HG02678 (cell line): ENCODE measurements around the gene RPS6KA5.
"Not testable (repeated sequence)": the region's sequence is repeated elsewhere in the genome, so short reads cannot be mapped to it uniquely, and the experiment has no call there.

ENCODE experiments used
- ATAC-seq: cut with Tn5 transposase; IDR thresholded peaks from one replicate; pipeline ENCODE4 v1.9.1; 2021; ENCODE audit warnings: mild to moderate bottlenecking, moderate library complexity; ENCODE audit not compliant: unreplicated experiment

RPS6KA5 gene

GRCh38 chr14:91060351-91061055 lies at the start of gene RPS6KA5:
Gene RPS6KA5, minus strand, starts transcription at chr14:91060641. Its CDS starts 207 bp downstream, at chr14:91060434.
- peak; percentile 85 for ATAC-seq

GRCh38 chr14:91108941-91109611 lies 48.6 kb upstream of the RPS6KA5 start:
- ATAC-seq = no peak

- ATAC-seq = no peak
Observed at GRCh38 chr14:91103116-91103515, 42.7 kb upstream of the RPS6KA5 start.

DNA sequence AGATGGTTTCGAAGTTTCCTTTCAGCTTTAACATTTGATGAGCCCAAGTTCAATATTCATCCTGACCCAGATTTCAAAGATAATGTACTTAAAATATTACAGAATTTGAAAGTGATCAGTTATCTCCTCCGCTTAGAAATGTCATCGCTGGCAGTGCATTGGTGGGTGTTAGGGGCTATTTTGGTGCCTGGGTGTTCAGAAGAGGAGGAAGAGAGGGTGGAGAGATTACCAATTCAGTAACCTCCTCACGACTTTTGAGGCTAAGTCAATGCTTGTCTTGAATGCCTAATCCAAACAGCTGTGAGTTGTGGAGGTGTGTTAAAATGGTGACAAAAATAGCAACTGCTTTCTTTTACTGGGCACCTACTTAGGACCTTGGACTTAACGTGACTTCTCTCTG lies 39.7 kb upstream of the RPS6KA5 start:
- no peak for ATAC-seq

DNA sequence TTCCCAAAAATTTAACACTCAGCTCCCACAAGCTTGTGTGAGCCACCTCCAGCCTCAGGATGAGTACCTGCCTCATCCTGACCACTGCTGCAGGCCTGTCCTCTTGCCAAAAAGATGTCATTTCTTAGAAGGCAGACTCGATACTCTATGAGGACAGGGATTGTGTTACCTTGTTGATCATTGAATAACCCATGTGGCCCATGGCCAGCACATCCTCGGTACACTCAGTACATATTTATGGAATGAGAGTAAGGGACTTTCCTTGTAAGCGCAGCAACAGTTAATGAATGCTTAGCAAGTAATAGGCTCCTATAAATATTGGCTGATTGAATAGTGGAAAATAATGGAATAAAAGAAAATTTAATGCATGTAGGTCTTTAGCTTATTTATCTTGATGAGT lies 38.1 kb upstream of the RPS6KA5 start:
- ATAC-seq = no peak

DNA sequence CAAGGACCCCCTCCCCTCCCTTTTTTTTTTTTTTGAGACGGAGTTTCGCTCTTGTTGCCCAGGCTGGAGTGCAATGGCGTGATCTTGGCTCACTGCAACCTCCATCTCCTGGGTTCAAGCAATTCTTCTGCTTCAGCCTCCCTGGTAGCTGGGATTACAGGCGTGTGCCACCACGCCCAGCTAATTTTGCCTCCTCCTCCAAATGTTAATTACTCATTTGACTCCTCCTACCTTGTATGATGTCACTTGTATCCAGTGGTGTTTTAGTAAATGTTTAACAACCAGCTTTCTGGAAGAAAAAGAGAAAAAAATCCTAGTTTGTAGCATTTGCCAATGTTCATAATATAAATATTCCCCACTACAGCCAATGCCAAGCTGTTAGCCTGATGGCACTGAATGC lies 37.2 kb upstream of the RPS6KA5 start:
- ATAC-seq = not testable (repeated sequence)

DNA sequence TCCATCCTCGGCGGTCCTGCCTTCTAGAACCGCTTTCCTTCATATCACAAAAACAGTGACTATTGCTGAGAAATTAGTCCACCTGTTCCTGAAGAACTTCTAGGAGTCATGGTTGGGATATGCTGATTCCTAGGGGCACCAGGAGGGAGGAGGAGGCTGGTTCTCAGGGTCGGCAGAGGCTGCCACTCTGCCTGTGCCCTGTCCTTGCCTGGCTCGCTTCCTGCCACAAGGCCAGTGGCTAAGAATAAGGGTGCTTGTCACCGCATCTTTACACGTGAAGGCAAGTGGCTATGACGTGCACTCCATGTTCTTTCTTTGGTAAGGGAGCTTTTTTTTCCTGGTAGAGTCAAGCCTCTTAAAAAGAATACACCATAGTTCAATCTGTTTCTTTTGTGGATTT lies 34.7 kb upstream of the RPS6KA5 start:
- ATAC-seq = no peak

DNA sequence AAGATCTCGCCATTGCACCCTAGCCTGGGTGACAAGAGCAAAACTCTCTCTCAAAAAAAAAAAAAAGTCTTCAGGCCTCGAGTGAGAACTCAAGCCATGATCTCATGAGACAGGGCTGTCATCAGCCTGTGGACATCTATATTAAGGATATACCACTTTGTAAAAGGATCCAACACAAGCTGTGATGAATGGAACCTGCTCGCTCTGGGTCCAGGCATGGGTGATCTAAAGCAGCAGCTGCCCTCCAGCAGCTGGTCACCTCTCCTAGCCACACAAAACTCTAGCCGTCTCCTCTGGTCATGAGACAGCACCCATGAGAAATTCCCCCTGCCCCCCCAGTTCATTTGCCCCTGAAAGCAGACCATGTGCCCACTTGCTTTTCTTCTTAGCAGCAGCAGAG lies 34.3 kb upstream of the RPS6KA5 start:
- no peak for ATAC-seq

DNA sequence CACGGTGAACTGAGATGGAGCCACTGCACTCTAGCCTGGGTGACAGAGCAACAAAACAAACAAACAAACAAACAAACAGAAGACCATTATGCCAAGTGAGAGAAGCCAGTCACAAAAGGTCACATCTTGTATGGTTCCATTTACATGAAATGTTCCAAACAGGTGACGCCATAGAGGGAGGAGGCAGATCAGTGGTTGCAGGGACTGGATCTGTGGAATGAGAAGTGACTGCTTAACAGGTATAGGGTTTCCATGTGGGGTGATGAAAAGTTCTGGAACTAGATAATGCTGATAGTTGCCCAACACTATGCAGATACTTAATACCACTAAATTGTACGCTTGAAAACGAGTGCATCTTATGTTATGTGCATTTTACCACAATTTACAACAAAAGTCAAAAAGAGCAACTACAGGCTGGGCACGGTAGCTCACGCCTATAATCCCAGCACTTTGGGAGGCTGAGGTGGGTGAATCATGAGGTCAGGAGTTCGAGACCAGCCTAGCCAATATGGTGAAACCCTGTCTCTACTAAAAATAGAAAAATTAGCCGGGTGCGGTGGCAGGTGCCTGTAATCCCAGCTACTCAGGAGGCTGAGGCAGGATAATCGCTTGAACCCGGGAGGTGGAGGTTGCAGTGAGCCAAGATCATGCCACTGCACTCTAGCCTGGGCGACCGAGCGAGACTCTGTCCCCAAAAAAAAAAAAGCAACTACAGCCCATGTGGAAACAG lies 33.5 kb upstream of the RPS6KA5 start:
- not testable (repeated sequence) for ATAC-seq

DNA sequence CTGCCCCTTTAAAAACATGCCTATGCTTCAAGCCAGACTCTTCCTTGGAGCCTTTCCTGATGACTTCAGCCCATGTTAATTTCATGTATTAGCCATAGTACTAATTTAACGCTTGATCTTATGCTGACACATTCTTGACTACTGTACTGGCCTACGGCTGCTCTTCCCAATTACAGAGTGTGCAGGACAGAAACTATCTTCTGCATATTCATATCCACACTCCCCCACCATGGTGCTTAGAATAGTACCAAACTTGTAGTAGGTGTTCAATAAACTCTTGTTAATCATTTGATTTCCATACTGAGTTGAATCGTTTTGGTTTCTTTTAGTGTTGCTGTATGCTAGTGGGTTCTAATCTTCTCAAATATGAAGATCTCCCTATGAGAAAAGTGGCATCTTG lies 31.6 kb upstream of the RPS6KA5 start:
- ATAC-seq = no peak

DNA sequence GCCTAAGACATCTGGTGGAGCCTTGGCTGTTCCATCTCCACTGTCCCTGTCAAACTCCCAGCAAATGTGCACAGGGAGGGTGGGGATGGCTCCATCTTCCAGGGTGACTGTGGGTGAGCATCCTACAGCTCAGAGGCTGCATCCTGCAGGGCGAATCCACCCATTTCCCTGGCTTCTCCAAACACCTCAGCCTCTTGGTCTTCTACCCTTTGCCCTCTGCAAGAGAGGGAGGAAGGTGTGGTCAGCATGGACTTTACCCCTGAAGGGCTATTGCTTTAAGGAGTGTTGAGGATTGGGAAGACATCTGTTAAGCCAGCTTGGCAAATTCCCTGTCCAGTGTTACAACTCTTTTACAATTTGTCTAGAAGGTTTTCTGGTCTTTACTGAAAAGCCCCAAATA lies 30.3 kb upstream of the RPS6KA5 start:
- no peak for ATAC-seq

- no peak for ATAC-seq
Observed at GRCh38 chr14:91089958-91090535, 29.6 kb upstream of the RPS6KA5 start.

GRCh38 chr14:91088585-91089235 lies 28.3 kb upstream of the RPS6KA5 start:
- ATAC-seq = no peak

DNA sequence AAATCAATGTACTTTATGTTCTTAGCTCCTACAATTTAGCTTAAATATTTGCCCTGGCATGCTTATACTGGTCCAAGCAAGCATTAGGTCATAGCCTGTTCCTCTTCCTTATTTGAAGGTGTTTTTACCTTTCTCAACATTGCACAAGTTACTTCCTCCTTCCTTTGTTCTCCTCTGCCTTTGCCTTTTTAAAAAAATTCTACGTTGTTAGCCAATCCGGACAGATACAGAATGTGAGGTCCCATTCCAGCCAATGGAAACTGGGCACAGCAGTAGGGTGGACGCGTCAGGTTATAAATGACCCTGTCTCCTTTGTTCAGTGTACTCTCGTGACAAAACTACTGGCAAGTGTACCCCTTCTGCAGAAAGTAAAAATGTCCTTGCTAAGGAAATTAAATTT lies 27.0 kb upstream of the RPS6KA5 start:
- ATAC-seq = not testable (repeated sequence)

- ATAC-seq = no peak
Observed at GRCh38 chr14:91084516-91084915, 24.1 kb upstream of the RPS6KA5 start.

DNA sequence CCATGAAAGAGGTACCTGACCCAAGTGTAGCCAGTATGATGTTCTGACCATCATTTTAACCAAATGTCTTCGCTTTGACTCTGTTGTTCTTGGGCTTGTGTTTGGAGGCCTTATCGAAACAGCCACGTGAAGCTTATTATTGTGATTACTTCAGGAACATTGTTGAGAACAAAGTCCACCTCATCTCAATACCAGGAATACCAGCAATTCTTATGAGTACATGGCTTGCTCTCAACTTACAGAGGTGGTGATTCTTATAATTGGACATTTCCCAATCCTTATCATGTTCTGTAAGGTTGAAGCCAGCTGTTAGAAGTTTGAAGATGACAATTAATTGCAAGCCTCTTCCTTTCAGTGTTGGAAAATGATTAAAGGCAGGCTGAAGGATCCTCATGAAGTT lies 21.8 kb upstream of the RPS6KA5 start:
- ATAC-seq = no peak

DNA sequence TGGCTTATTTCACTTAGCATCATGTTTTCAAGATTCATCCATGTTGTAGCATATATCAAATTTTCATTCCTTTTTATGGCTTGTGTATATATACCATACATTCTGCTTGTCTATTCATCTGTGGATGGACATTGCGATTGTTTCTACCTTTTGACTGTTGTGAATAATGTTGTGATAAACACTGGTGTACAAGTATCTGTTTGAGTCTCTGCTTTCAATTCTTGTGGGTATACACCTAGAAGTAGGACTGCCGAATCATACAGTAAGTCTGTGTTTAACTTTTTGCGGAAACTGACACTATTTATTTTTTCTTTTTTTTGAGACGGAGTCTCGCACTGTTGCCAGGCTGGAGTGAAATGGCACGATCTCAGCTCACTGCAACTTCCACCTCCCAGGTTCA lies 19.6 kb upstream of the RPS6KA5 start:
- no peak for ATAC-seq

- peak; percentile 84 for ATAC-seq
Observed at GRCh38 chr14:91078095-91078737, 17.8 kb upstream of the RPS6KA5 start.

GRCh38 chr14:91075553-91075952 lies 15.1 kb upstream of the RPS6KA5 start:
- ATAC-seq = no peak

GRCh38 chr14:91070572-91070971 lies 10.1 kb upstream of the RPS6KA5 start:
- ATAC-seq = no peak

DNA sequence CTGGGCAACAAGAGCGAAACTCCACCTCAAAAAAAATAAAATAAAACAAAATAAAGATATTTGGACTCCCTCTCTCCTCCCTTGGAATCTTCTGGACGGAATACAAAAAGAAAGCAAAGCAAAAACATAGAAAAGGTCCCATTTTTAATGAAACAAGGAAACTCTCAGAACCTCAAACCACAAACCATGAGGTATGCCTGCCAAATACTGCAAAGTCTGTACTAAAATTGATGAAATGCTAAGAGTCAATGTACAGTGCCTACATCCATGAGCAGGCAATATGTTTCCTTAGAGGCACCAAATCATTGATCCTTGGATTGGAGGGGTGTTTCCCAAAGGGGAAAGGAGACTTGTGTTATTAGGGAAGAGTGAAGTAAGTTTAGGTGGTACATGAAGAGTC lies 8.2 kb upstream of the RPS6KA5 start:
- ATAC-seq = no peak
